Fibroblast of gingiva (primary cell): ENCODE results near the gene HJV.

Experiments used
- DNase-seq: peaks from one replicate; pipeline ENCODE4 v3.0.0-alpha.2; 2011; ENCODE audit warnings: low read depth

Gene HJV

GRCh38 chr1:145977016-145977415 lies 44.5 kb downstream of the HJV start:
- DNase-seq: no peak

DNA sequence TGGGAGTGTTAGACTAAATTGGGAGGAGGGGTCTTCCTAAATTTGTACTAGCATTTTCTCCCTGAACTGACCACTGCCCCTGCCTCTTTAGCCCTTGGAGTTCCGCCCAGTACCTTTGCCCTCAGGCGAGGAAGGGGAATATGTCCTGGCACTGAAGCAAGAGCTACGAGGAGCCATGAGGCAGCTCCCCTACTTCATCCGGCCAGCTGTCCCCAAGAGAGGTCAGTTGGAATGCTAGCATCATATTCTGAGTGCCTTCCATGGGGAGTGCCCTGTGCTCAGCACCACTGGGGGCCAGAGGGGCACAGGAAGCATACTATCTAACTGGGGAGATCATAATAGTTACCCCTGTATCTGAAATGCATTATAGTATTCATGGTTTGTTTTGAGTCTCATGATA lies 46.3 kb downstream of the HJV start:
- DNase-seq: no peak

DNA sequence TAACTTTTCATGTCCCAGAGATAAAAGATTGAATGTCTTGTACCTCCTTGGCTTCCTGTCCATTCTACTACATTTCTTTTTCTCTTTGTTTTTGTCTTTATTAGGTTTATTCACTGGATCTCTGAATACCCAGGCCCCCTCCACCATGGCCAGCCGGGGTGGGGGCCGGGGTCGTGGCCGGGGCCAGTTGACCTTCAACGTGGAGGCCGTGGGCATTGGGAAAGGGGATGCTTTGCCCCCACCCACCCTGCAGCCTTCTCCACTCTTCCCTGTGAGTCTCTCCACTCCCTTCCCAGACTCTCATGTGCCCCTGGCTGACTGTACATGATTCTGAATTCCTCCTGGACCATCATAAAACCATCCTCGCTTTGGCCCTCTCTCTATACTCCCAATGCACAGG lies 46.8 kb downstream of the HJV start:
- no peak for DNase-seq

DNA sequence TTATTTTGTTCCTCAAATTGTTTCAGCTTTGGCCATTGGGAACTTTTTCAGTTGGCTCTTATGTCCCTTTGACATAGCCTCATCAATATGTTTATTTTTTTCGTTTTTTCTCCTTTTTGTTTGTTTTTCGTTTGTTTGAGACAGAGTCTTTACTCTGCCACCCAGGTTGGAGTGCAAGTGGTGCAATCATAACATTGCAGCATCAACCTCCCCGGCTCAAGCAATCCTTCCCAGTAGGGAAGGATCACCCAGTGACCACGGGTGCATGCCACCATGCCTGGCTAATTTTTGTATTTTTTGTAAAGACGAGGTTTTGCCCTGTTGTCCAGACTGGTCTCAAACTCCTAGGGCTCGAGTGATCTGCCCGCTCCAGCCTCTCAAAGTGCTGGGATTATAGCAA lies 49.0 kb downstream of the HJV start:
- peak; percentile 50 for DNase-seq
